PC-3 (cell line): ENCODE results near the gene CSF1R. TPM values are rescaled to one million over a fixed set of nuclear protein-coding genes. Genes with fewer than 3 reads are reported as not detected.

Source experiments
- ATAC-seq: fragments of 200-7000 bp; cut with Tn5 transposase; 2 replicates; pipeline ENCODE4 v1.9.1; 2020; ENCODE audit warnings: mild to moderate bottlenecking, moderate library complexity
- BruUV-seq: library from RNA; stranded (reverse); fragments of 400-500 nt; replicated peaks from 2 replicates; lab custom pipeline; 2021; lab: Mats Ljungman, UMichigan
- CTCF ChIA-PET: fragments of 300-600 bp; sonication (Branson Sonifier 250); formaldehyde crosslinking; loops from one replicate; lab custom pipeline; 2022; ENCODE audit warnings: antibody characterized with exemption; lab: Charles Lee
- POLR2A ChIA-PET: fragments of 300-600 bp; sonication (Branson Sonifier 250); formaldehyde crosslinking; loops from one replicate; lab custom pipeline; 2022; ENCODE audit warnings: antibody characterized with exemption; ENCODE audit not compliant: unreplicated experiment; lab: Charles Lee
- DNase-seq: peaks from one replicate; pipeline ENCODE4 v3.0.0-alpha.2; 2015
- H2AFZ ChIP-seq: fragments of 300-600 bp; sonication (generic); 2 replicates; pipeline ENCODE4 v1.6.0; 2016; ENCODE audit warnings: antibody characterized with exemption, low read length
- H3F3A ChIP-seq: fragments of 300-600 bp; sonication (generic); one replicate; pipeline ENCODE4 v1.6.0; 2017; ENCODE audit warnings: antibody characterized with exemption, low read length, control low read depth, mild to moderate bottlenecking; ENCODE audit not compliant: unreplicated experiment
- H3K27ac ChIP-seq: fragments of 300-600 bp; sonication (generic); 2 replicates; pipeline ENCODE4 v1.5.1; 2016; ENCODE audit warnings: mild to moderate bottlenecking, low read length
- H3K27me3 ChIP-seq: fragments of 300-600 bp; sonication (generic); 2 replicates; pipeline ENCODE4 v1.6.1; 2016; ENCODE audit warnings: low read length, mixed read lengths
- H3K36me3 ChIP-seq: fragments of 300-600 bp; sonication (generic); 2 replicates; pipeline ENCODE4 v1.6.1; 2016; ENCODE audit warnings: low read depth, mixed run types, low read length, mixed read lengths
- H3K4me1 ChIP-seq: fragments of 300-600 bp; sonication (generic); 2 replicates; pipeline ENCODE4 v1.5.1; 2016; ENCODE audit warnings: low read length; ENCODE audit not compliant: insufficient read depth
- H3K4me2 ChIP-seq: fragments of 300-600 bp; sonication (generic); 2 replicates; pipeline ENCODE4 v1.6.0; 2016; ENCODE audit warnings: low read length
- H3K4me3 ChIP-seq: fragments of 300-600 bp; sonication (generic); 2 replicates; pipeline ENCODE4 v1.5.1; 2016; ENCODE audit warnings: mild to moderate bottlenecking, low read length, mixed read lengths
- H3K79me2 ChIP-seq: fragments of 300-600 bp; sonication (generic); 2 replicates; pipeline ENCODE4 v1.6.1; 2017; ENCODE audit warnings: low read length, mixed read lengths
- H3K9ac ChIP-seq: fragments of 300-600 bp; sonication (generic); 2 replicates; pipeline ENCODE4 v1.6.0; 2016; ENCODE audit warnings: mild to moderate bottlenecking, low read length
- H3K9me2 ChIP-seq: fragments of 300-600 bp; sonication (generic); replicated peaks from 2 replicates; pipeline ENCODE4 v1.6.1; 2016; ENCODE audit warnings: mixed run types, low read length, mixed read lengths
- H3K9me3 ChIP-seq: fragments of 300-600 bp; sonication (generic); 2 replicates; pipeline ENCODE4 v1.6.1; 2016; ENCODE audit warnings: low read length, mixed read lengths
- H4K20me1 ChIP-seq: fragments of 300-600 bp; sonication (generic); 2 replicates; pipeline ENCODE4 v1.6.1; 2016; ENCODE audit warnings: low read length, mixed read lengths
- CTCF ChIP-seq: fragments of 300-600 bp; sonication (generic); conservative IDR thresholded peaks from 2 replicates; pipeline ENCODE4 v1.5.1; 2017; ENCODE audit warnings: antibody characterized with exemption, low read depth, mild to moderate bottlenecking, low read length
- EZH2 ChIP-seq: fragments of 300-600 bp; sonication (generic); IDR thresholded peaks from one replicate; pipeline ENCODE4 v1.6.1; 2017; ENCODE audit warnings: antibody characterized with exemption, mild to moderate bottlenecking, low read length; ENCODE audit not compliant: unreplicated experiment
- EZH2phosphoT487 ChIP-seq: fragments of 300-600 bp; sonication (generic); IDR thresholded peaks from 2 replicates; pipeline ENCODE4 v1.6.1; 2018; ENCODE audit warnings: mild to moderate bottlenecking, antibody characterized with exemption, low read length, borderline replicate concordance
- intact Hi-C: fragments of 100-400 bp; cut with micrococcal nuclease; formaldehyde crosslinking; loops from 2 replicates; pipeline ENCODE4 v1.9.0; 2023
- total RNA-seq: library from RNA; depleted of rRNA; stranded (reverse); fragments of >200 nt; gene quantifications from 2 replicates; pipeline ENCODE4 v1.2.3, GENCODE V29; 2014

CSF1R gene
- total RNA-seq, 1 experiment from 2014 or later, result not detected

- BruUV-seq, result TSS peak; percentile 7
Observed at GRCh38 chr5:150055326-150056074, 30.9 kb downstream of the CSF1R start.

GRCh38 chr5:150054569-150054968, 31.8 kb downstream of the CSF1R start:
- H3K36me3 ChIP-seq, result peaks cover 52% of the 10 kb centered on the region

More at GRCh38 chr5:150055326-150056074, 30.9 kb downstream of the CSF1R start:
- Histone ChIP-seq H4K20me1 (no peaks in the 10 kb centered on the region), H3K4me1 (peaks cover 35% of the 10 kb centered on the region), H3F3A (no peaks in the 10 kb centered on the region), H3K9ac (no peak overlapping the region), H3K27me3 (no peaks in the 10 kb centered on the region), H3K79me2 (no peaks in the 10 kb centered on the region), H3K4me3 (no peak overlapping the region), H3K36me3 (peaks cover 44% of the 10 kb centered on the region), H2AFZ (no peak overlapping the region), H3K9me2 (no peaks in the 10 kb centered on the region), H3K4me2 (no peak overlapping the region), H3K27ac (no peak overlapping the region), H3K9me3 (no peaks in the 10 kb centered on the region)
- DNase-seq, result no peak
- intact Hi-C loops, result no loop called here
- ATAC-seq, result no peak
- POLR2A ChIA-PET, result no interaction called here
- no peak for TF ChIP-seq CTCF
- no peak for TF ChIP-seq EZH2phosphoT487
- no peak for TF ChIP-seq EZH2
- CTCF ChIA-PET, result interaction anchor here (0.6 kb wide), 1 partner anchor 253 kb away, joined by 7 read pairs; no protein-coding TSS in a partner anchor

More at GRCh38 chr5:150054569-150054968, 31.8 kb downstream of the CSF1R start:
- DNase-seq, result no peak
- H3K79me2 ChIP-seq, result no peaks in the 10 kb centered on the region
- no peak overlapping the region for H2AFZ ChIP-seq
- no peaks in the 10 kb centered on the region for H3K27me3 ChIP-seq
- POLR2A ChIA-PET, result no interaction called here
- H3K9ac ChIP-seq, result no peak overlapping the region
- H3K9me3 ChIP-seq, result no peaks in the 10 kb centered on the region
- no peak for ATAC-seq
- H3F3A ChIP-seq, result no peaks in the 10 kb centered on the region
- no TSS peak for BruUV-seq
- no peak overlapping the region for H3K27ac ChIP-seq
- H3K4me2 ChIP-seq, result no peak overlapping the region
- TF ChIP-seq CTCF (no peak), EZH2 (no peak), EZH2phosphoT487 (no peak)
- intact Hi-C loops, result no loop called here
- CTCF ChIA-PET, result interaction anchor here (0.6 kb wide), 1 partner anchor 252 kb away, joined by 7 read pairs; no protein-coding TSS in a partner anchor
- H3K9me2 ChIP-seq, result no peaks in the 10 kb centered on the region
- peaks cover 45% of the 10 kb centered on the region for H3K4me1 ChIP-seq
- no peak overlapping the region for H3K4me3 ChIP-seq
- H4K20me1 ChIP-seq, result no peaks in the 10 kb centered on the region
